Endothelial cell of umbilical vein (primary cell): Measurements from ENCODE around the gene TGM6. TPM values are rescaled to one million over a fixed set of nuclear protein-coding genes. Genes with fewer than 3 reads are reported as not detected.

Experiments
- BruUV-seq: library from RNA; stranded (reverse); fragments of 400-500 nt; replicated peaks from 2 replicates; lab custom pipeline; 2021; lab: Mats Ljungman, UMichigan
- CTCF ChIA-PET: fragments of 300-600, 350-600 bp; sonication (Branson Sonifier 250); formaldehyde crosslinking; loops from one replicate; lab custom pipeline; 2021; ENCODE audit warnings: antibody characterized with exemption, inconsistent platforms; lab: Charles Lee
- POLR2A ChIA-PET: fragments of 300-600, 350-600 bp; sonication (Branson Sonifier 250); formaldehyde crosslinking; loops from one replicate; lab custom pipeline; 2021; ENCODE audit warnings: antibody characterized with exemption, inconsistent platforms; lab: Charles Lee
- DNase-seq: peaks from one replicate; pipeline ENCODE4 v3.0.0-alpha.2; 2011; ENCODE audit warnings: low read depth, low spot score
- FAIRE-seq: peaks from 2 replicates; lab custom pipeline; 2011; peaks lifted over from hg19 to GRCh38; lab: Jason Lieb, UNC
- H2AFZ ChIP-seq: 2 replicates; pipeline ENCODE4 v1.6.0; 2012; ENCODE audit warnings: low read depth, low read length, control low read depth, inconsistent platforms
- H3K27ac ChIP-seq: 2 replicates; pipeline ENCODE4 v1.5.1; 2011; ENCODE audit warnings: low read depth, mild to moderate bottlenecking, control low read depth, low read length, moderate library complexity; ENCODE audit not compliant: insufficient read depth
- H3K27me3 ChIP-seq, 2 experiments: 2 replicates each; pipeline versions ENCODE4 v1.6.0 to v1.6.1; 2011; ENCODE audit warnings: low read length in 2 of 2, mixed read lengths in 1 of 2; ENCODE audit not compliant: control insufficient read depth in 2 of 2, insufficient read depth in 2 of 2
- H3K36me3 ChIP-seq, 2 experiments: 2 replicates in 1 of 2; 3 replicates in 1 of 2; pipeline ENCODE4 v1.5.1; 2011; ENCODE audit warnings: low read length in 2 of 2, mild to moderate bottlenecking in 1 of 2, moderate library complexity in 1 of 2; ENCODE audit not compliant: control insufficient read depth in 2 of 2, insufficient read depth in 2 of 2; ENCODE audit errors: extremely low read depth in 1 of 2
- H3K4me1 ChIP-seq: 3 replicates; pipeline ENCODE4 v1.5.1; 2011; ENCODE audit warnings: mild to moderate bottlenecking, low read length; ENCODE audit not compliant: control insufficient read depth, insufficient read depth; ENCODE audit errors: extremely low read depth
- H3K4me2 ChIP-seq: 2 replicates; pipeline ENCODE4 v1.6.1; 2011; ENCODE audit warnings: low read length, control low read depth, mixed read lengths; ENCODE audit not compliant: insufficient read depth
- H3K4me3 ChIP-seq, 3 experiments: fragments of 200-600 bp in 1 of 3; sonication (generic), shearing (Covaris generic) in 1 of 3; replicated peaks in 1 of 3; 2 replicates each; pipeline ENCODE4 v1.5.1; 2011 to 2016; ENCODE audit warnings: control low read depth in 3 of 3, low read length in 3 of 3, mild to moderate bottlenecking in 2 of 3, inconsistent platforms in 1 of 3, low read depth in 1 of 3, moderate library complexity in 1 of 3; ENCODE audit not compliant: insufficient read depth in 1 of 3
- H3K79me2 ChIP-seq: 2 replicates; pipeline ENCODE4 v1.6.0; 2012; ENCODE audit warnings: low read length, inconsistent platforms; ENCODE audit not compliant: control insufficient read depth, insufficient read depth
- H3K9ac ChIP-seq: replicated peaks from 2 replicates; pipeline ENCODE3; 2011; ENCODE audit warnings: low read length, control low read depth; ENCODE audit not compliant: insufficient read depth; ENCODE audit errors: extremely low read depth
- H3K9me1 ChIP-seq: replicated peaks from 3 replicates; pipeline ENCODE4 v1.6.0; 2011; ENCODE audit warnings: mild to moderate bottlenecking, low read length; ENCODE audit not compliant: control insufficient read depth, insufficient read depth; ENCODE audit errors: extremely low read depth
- H3K9me3 ChIP-seq: replicated peaks from 2 replicates; pipeline ENCODE4 v1.5.1; 2012; ENCODE audit warnings: low read length, inconsistent platforms; ENCODE audit not compliant: control insufficient read depth, insufficient read depth
- H4K20me1 ChIP-seq: replicated peaks from 2 replicates; pipeline ENCODE3; 2011; ENCODE audit warnings: mild to moderate bottlenecking, low read length; ENCODE audit not compliant: control insufficient read depth, insufficient read depth; ENCODE audit errors: extremely low read depth
- CTCF ChIP-seq, 2 donors: IDR thresholded peaks; 1 replicate in 1 of 2; 2 replicates in 1 of 2; pipeline ENCODE4 v1.5.1; 2011; ENCODE audit warnings: low read length in 2 of 2, mild to moderate bottlenecking in 2 of 2, moderate library complexity in 2 of 2, control low read depth in 1 of 2, inconsistent platforms in 1 of 2, low read depth in 1 of 2; ENCODE audit not compliant: insufficient read depth in 1 of 2; ENCODE audit errors: extremely low read depth in 1 of 2
- FOS ChIP-seq: IDR thresholded peaks from 2 replicates; pipeline ENCODE4 v1.6.1; 2011; ENCODE audit warnings: mild to moderate bottlenecking, low read length, moderate library complexity, borderline replicate concordance; ENCODE audit not compliant: insufficient read depth
- GATA2 ChIP-seq: IDR thresholded peaks from 2 replicates; pipeline ENCODE4 v1.7.0; 2011; ENCODE audit warnings: low read depth, mild to moderate bottlenecking, moderate library complexity, mixed read lengths, low read length; ENCODE audit not compliant: insufficient read length, insufficient read depth
- JUN ChIP-seq: IDR thresholded peaks from 2 replicates; pipeline ENCODE4 v1.6.1; 2011; ENCODE audit warnings: borderline replicate concordance, low read depth; ENCODE audit not compliant: insufficient read length, insufficient read depth
- MAX ChIP-seq: IDR thresholded peaks from 2 replicates; pipeline ENCODE4 v1.6.1; 2011; ENCODE audit not compliant: insufficient read depth, insufficient read length
- MYC ChIP-seq: IDR thresholded peaks from one replicate; pipeline ENCODE4 v1.6.1; 2011; ENCODE audit warnings: mild to moderate bottlenecking, low read depth, low read length
- POLR2AphosphoS5 ChIP-seq: IDR thresholded peaks from 2 replicates; pipeline ENCODE4 v1.6.1; 2012; ENCODE audit warnings: low read depth, mild to moderate bottlenecking, control low read depth, low read length, moderate library complexity; ENCODE audit not compliant: insufficient read depth
- dilution Hi-C: fragments of 300-500 bp; cut with MboI; formaldehyde crosslinking; loops from one replicate; pipeline ENCODE4 v1.15.0; 2019; ENCODE audit warnings: low sequenced_read_pairs; ENCODE audit not compliant: extremely low pct_ligation_motif_present
- intact Hi-C: fragments of 100-400 bp; cut with micrococcal nuclease; formaldehyde crosslinking; loops from one replicate; pipeline ENCODE4 v1.10.0; 2022
- polyA plus RNA-seq, 4 experiments: library from polyadenylated mRNA; depleted of rRNA in 3 of 4; stranded (reverse) in 3 of 4; unstranded in 1 of 4; fragments of >200 nt; gene quantifications; 2 replicates each; pipeline versions ENCODE4 v1.2.1 to v1.2.3, GENCODE V29; 2011 to 2012; ENCODE audit warnings: missing spikeins in 1 of 4
- total RNA-seq: library from RNA; stranded (reverse); gene quantifications from 2 replicates; pipeline ENCODE4 v1.2.3, GENCODE V29; 2021

Gene TGM6
- total and polyA plus RNA-seq, 2 donors (not counting 3 experiments of a cell fraction or from before 2014, with no cell fraction given): not detected

DNA sequence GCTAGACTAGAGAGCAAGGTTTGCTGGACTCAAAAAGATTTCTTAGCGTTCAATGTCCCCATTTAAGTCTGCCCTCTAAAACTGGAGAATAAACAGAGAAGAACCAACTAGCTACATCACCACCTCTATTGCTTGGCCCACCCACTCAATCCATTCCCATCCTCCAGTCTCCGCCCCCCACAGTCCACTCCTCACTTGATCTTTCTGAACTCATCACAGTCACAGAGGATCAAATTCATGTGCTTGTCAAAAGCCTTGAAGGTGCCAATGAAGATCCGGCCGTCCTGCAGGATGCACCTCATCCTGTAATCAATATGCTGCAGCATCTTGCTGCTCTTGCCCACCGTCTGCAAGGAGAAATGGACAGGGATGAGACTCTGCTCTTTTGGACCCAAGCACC lies 86.7 kb downstream of the TGM6 start:
- FAIRE-seq (no peak), DNase-seq (no peak)
- ChIA-PET CTCF (interaction anchor here (0.6 to 2.6 kb wide), 4 partner anchors 10 to 57 kb away, joined by 3 to 9 read pairs (median 4); no protein-coding TSS in a partner anchor), POLR2A (no interaction called here)
- H3K4me3 ChIP-seq: no peak overlapping the region
- no peaks in the 10 kb centered on the region for H3K27me3 ChIP-seq
- peaks cover 17% of the 10 kb centered on the region for H3K4me1 ChIP-seq
- peaks cover 61% of the 10 kb centered on the region for H3K79me2 ChIP-seq
- no peak overlapping the region for H3K4me2 ChIP-seq
- H3K27ac ChIP-seq: no peak overlapping the region
- no peaks in the 10 kb centered on the region for H3K9me3 ChIP-seq
- intact Hi-C loops: no loop called here
- H3K9me1 ChIP-seq: no peaks in the 10 kb centered on the region
- dilution Hi-C loops: no loop called here
- H2AFZ ChIP-seq: no peak overlapping the region
- peaks cover 7% of the 10 kb centered on the region for H4K20me1 ChIP-seq
- no peak overlapping the region for H3K9ac ChIP-seq
- H3K36me3 ChIP-seq: peaks cover 32 to 48% of the 10 kb centered on the region in 2 experiments
- TF ChIP-seq MAX: no peak
- no peak for TF ChIP-seq POLR2AphosphoS5
- TF ChIP-seq FOS: no peak
- TF ChIP-seq JUN: no peak
- TF ChIP-seq GATA2: no peak
- no TSS peak for BruUV-seq

- dilution Hi-C loops (no loop called here), intact Hi-C loops (no loop called here)
- Histone ChIP-seq H3K9ac (peak overlapping the region; percentile 96), H3K9me3 (no peaks in the 10 kb centered on the region), H3K27ac (no peak overlapping the region), H2AFZ (no peak overlapping the region), H3K36me3 (peaks cover 21 to 35% of the 10 kb centered on the region in 2 experiments), H3K9me1 (no peaks in the 10 kb centered on the region), H3K4me1 (peaks cover 17% of the 10 kb centered on the region), H3K79me2 (peaks cover 56% of the 10 kb centered on the region), H3K27me3 (no peaks in the 10 kb centered on the region), H3K4me3 (peak overlapping the region; percentile 3 to 98 (median 87)), H3K4me2 (peak overlapping the region; percentile 89), H4K20me1 (peaks cover 7% of the 10 kb centered on the region)
- CTCF ChIA-PET: interaction anchor here (0.6 to 2.6 kb wide), 2 partner anchors 55 to 261 kb away, joined by 3 to 9 read pairs; no protein-coding TSS in a partner anchor
- FAIRE-seq: no peak
- TF ChIP-seq POLR2AphosphoS5 (no peak), JUN (no peak), GATA2 (no peak), FOS (no peak), MAX (no peak), CTCF (IDR thresholded peaks at IDR 0.05; ENCODE audit: extremely low read depth in 1 of 2, insufficient read depth in 1 of 2, low read depth in 1 of 2, low read length in 2 of 2) (no peak), MYC (no peak)
- POLR2A ChIA-PET: no interaction called here
- BruUV-seq: no TSS peak
- DNase-seq: no peak
These were observed 88.1 kb downstream of the TGM6 start for GRCh38 chr20:2468581-2469407.
